Endothelial cell of umbilical vein (primary cell): ENCODE measurements around the gene MRPL2.

Experiments
- FOS ChIP-seq: IDR thresholded peaks from 2 replicates; pipeline ENCODE4 v1.6.1; 2011; ENCODE audit warnings: mild to moderate bottlenecking, low read length, moderate library complexity, borderline replicate concordance; ENCODE audit not compliant: insufficient read depth
- MYC ChIP-seq: IDR thresholded peaks from one replicate; pipeline ENCODE4 v1.6.1; 2011; ENCODE audit warnings: mild to moderate bottlenecking, low read depth, low read length
- POLR2A ChIP-seq: IDR thresholded peaks from 2 replicates; pipeline ENCODE4 v1.6.1; 2012; ENCODE audit warnings: low read depth, mild to moderate bottlenecking, control low read depth, low read length
- POLR2AphosphoS5 ChIP-seq: IDR thresholded peaks from 2 replicates; pipeline ENCODE4 v1.6.1; 2012; ENCODE audit warnings: low read depth, mild to moderate bottlenecking, control low read depth, low read length, moderate library complexity; ENCODE audit not compliant: insufficient read depth
- TF ChIP-seq, protein P1 (sequence below), 2 donors: IDR thresholded peaks; 1 replicate in 1 of 2; 2 replicates in 1 of 2; pipeline ENCODE4 v1.5.1; 2011; ENCODE audit warnings: low read length in 2 of 2, mild to moderate bottlenecking in 2 of 2, moderate library complexity in 2 of 2, control low read depth in 1 of 2, inconsistent platforms in 1 of 2, low read depth in 1 of 2; ENCODE audit not compliant: insufficient read depth in 1 of 2; ENCODE audit errors: extremely low read depth in 1 of 2

DNA sequence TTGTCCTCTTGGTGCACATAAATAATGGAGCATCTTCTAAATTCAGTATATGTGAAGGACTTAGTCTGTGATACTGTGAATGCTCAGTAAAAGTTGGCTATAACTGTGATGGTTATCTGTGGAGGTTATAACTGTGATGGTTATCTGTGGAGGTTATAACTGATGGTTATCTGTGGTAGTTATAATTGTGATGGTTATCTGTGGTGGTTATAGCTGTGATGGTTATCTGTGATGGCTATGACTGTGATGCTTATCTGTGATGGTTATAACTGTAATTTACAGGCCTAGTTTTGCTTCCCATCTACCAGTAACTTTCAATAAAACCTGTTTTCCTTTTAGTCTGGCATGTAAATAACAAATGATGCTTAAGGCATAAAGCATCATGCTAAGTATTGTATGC is 33.4 kb upstream of the MRPL2 start:
- TF ChIP-seq MYC (no peak), FOS (no peak), POLR2AphosphoS5 (no peak), POLR2A (no peak)
- TF ChIP-seq, protein P1, sequence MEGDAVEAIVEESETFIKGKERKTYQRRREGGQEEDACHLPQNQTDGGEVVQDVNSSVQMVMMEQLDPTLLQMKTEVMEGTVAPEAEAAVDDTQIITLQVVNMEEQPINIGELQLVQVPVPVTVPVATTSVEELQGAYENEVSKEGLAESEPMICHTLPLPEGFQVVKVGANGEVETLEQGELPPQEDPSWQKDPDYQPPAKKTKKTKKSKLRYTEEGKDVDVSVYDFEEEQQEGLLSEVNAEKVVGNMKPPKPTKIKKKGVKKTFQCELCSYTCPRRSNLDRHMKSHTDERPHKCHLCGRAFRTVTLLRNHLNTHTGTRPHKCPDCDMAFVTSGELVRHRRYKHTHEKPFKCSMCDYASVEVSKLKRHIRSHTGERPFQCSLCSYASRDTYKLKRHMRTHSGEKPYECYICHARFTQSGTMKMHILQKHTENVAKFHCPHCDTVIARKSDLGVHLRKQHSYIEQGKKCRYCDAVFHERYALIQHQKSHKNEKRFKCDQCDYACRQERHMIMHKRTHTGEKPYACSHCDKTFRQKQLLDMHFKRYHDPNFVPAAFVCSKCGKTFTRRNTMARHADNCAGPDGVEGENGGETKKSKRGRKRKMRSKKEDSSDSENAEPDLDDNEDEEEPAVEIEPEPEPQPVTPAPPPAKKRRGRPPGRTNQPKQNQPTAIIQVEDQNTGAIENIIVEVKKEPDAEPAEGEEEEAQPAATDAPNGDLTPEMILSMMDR (IDR thresholded peaks at IDR 0.05; ENCODE audit: extremely low read depth in 1 of 2, insufficient read depth in 1 of 2, low read depth in 1 of 2, low read length in 2 of 2): no peak
